Uterus (tissue), 4 donors: ENCODE data around the gene DDX24. TPM values are rescaled to one million over a fixed set of nuclear protein-coding genes. Genes with fewer than 3 reads are reported as not detected.

ENCODE experiments used
- DNase-seq, 2 donors: peaks; one replicate each; pipeline ENCODE4 v3.0.0-alpha.2; 2019 to 2020
- H3K27ac ChIP-seq, 2 donors: fragments of 200-600 bp; sonication (generic); 1 replicate in 1 of 2; 2 replicates in 1 of 2; pipeline ENCODE4 v1.5.1; 2016 to 2018
- H3K27me3 ChIP-seq, 2 donors: fragments of 200-600 bp; sonication (generic); one replicate each; pipeline ENCODE4 v1.5.1; 2018 to 2019; ENCODE audit warnings: control low read depth in 1 of 2
- H3K36me3 ChIP-seq, 2 donors: fragments of 200-600 bp; sonication (generic); one replicate each; pipeline ENCODE4 v1.5.1; 2019; ENCODE audit warnings: control low read depth in 1 of 2
- H3K4me1 ChIP-seq, 2 donors: fragments of 200-600 bp; sonication (generic); one replicate each; pipeline ENCODE4 v1.5.1; 2018 to 2019; ENCODE audit warnings: control low read depth in 1 of 2
- H3K4me3 ChIP-seq, 2 donors: fragments of 200-600 bp; sonication (generic); 1 replicate in 1 of 2; 2 replicates in 1 of 2; pipeline ENCODE4 v1.5.1; 2018 to 2019; ENCODE audit warnings: mild to moderate bottlenecking in 1 of 2
- H3K9me3 ChIP-seq, 2 donors: fragments of 200-600 bp; sonication (generic); one replicate each; pipeline ENCODE4 v1.5.1; 2019; ENCODE audit warnings: control low read depth in 1 of 2
- CTCF ChIP-seq, 4 experiments: fragments of 200-600 bp in 2 of 4; fragments of 450-650 bp in 2 of 4; sonication (generic) in 2 of 4; IDR thresholded peaks; one replicate each; pipeline ENCODE4 v1.5.1; 2016 to 2019; ENCODE audit warnings: antibody characterized with exemption in 4 of 4, mild to moderate bottlenecking in 2 of 4, moderate library complexity in 1 of 4
- POLR2A ChIP-seq, 2 donors: fragments of 450-650 bp; IDR thresholded peaks; one replicate each; pipeline ENCODE4 v1.6.1; 2016; ENCODE audit warnings: antibody characterized with exemption in 2 of 2, mild to moderate bottlenecking in 1 of 2, moderate library complexity in 1 of 2
- intact Hi-C: fragments of 100-400 bp; cut with DNase I; formaldehyde crosslinking; loops from one replicate; pipeline ENCODE4 v1.15.1; 2023; ENCODE audit warnings: low total_unique reads
- total RNA-seq, 4 donors: library from RNA; depleted of rRNA in 3 of 4; stranded (reverse); fragments of >200 nt in 3 of 4; gene quantifications; one replicate each; pipeline versions ENCODE4 v1.1.0 to v1.2.4, GENCODE V29; 2014 to 2023
- donor health status: DM: yes; HTN: yes; CAD: no.

Gene DDX24
- total RNA-seq, 4 donors from 2014 or later: 55.6 to 223 (median 116) TPM

- Histone ChIP-seq H3K36me3 (no peaks in the 10 kb centered on the region), H3K4me3 (no peak overlapping the region), H3K27ac (no peak overlapping the region), H3K4me1 (no peaks in the 10 kb centered on the region), H3K9me3 (no peaks in the 10 kb centered on the region), H3K27me3 (no peaks in the 10 kb centered on the region)
- intact Hi-C loops: no loop called here
- TF ChIP-seq POLR2A (IDR thresholded peaks at IDR 0.05) (no peak), CTCF (IDR thresholded peaks at IDR 0.05) (no peak)
- no peak for DNase-seq
Observed at GRCh38 chr14:94003397-94003796, 77.6 kb downstream of the DDX24 start.

GRCh38 chr14:94001501-94002396 lies 79.3 kb downstream of the DDX24 start:
- intact Hi-C loops: no loop called here
- H3K4me3 ChIP-seq: no peak overlapping the region
- H3K27ac ChIP-seq: no peak overlapping the region
- TF ChIP-seq POLR2A (IDR thresholded peaks at IDR 0.05) (no peak), CTCF (IDR thresholded peaks at IDR 0.05) (peak; percentile 92 to 93 (median 92))
- no peaks in the 10 kb centered on the region for H3K9me3 ChIP-seq
- H3K27me3 ChIP-seq: no peaks in the 10 kb centered on the region
- peak; percentile 59 to 60 for DNase-seq
- H3K4me1 ChIP-seq: no peaks in the 10 kb centered on the region
- H3K36me3 ChIP-seq: no peaks in the 10 kb centered on the region

- intact Hi-C loops: no loop called here
- H3K27me3 ChIP-seq: no peaks in the 10 kb centered on the region
- H3K9me3 ChIP-seq: no peaks in the 10 kb centered on the region
- H3K27ac ChIP-seq: no peak overlapping the region
- H3K4me1 ChIP-seq: no peaks in the 10 kb centered on the region
- no peak for DNase-seq
- H3K4me3 ChIP-seq: no peak overlapping the region
- no peak for TF ChIP-seq POLR2A (IDR thresholded peaks at IDR 0.05)
- no peaks in the 10 kb centered on the region for H3K36me3 ChIP-seq
Observed at GRCh38 chr14:94001016-94001415, 80.0 kb downstream of the DDX24 start.

GRCh38 chr14:94000267-94000666 lies 80.7 kb downstream of the DDX24 start:
- TF ChIP-seq POLR2A (IDR thresholded peaks at IDR 0.05) (no peak), CTCF (IDR thresholded peaks at IDR 0.05) (no peak)
- Histone ChIP-seq H3K9me3 (no peaks in the 10 kb centered on the region), H3K27ac (no peak overlapping the region), H3K4me1 (no peaks in the 10 kb centered on the region), H3K4me3 (no peak overlapping the region), H3K36me3 (no peaks in the 10 kb centered on the region), H3K27me3 (no peaks in the 10 kb centered on the region)
- intact Hi-C loops: no loop called here
- no peak for DNase-seq

GRCh38 chr14:93999573-93999972 lies 81.4 kb downstream of the DDX24 start:
- no peaks in the 10 kb centered on the region for H3K9me3 ChIP-seq
- no peaks in the 10 kb centered on the region for H3K27me3 ChIP-seq
- intact Hi-C loops: loop anchor here (2.0 kb wide), 1 partner anchor 57 kb away; no protein-coding TSS in a partner anchor
- no peak overlapping the region for H3K4me3 ChIP-seq
- no peaks in the 10 kb centered on the region for H3K36me3 ChIP-seq
- no peak overlapping the region for H3K27ac ChIP-seq
- H3K4me1 ChIP-seq: no peaks in the 10 kb centered on the region
- no peak for DNase-seq
- TF ChIP-seq POLR2A (IDR thresholded peaks at IDR 0.05) (no peak), CTCF (IDR thresholded peaks at IDR 0.05) (no peak)
